H1 (cell line): ENCODE measurements around the gene E2F1. TPM values are rescaled to one million over a fixed set of nuclear protein-coding genes. Genes with fewer than 3 reads are reported as not detected.
A peak's percentile ranks its signal among the peaks of the same experiment; 100 is the strongest.

Source experiments
- CTCF ChIA-PET: fragments of 300-600 bp; sonication (Branson Sonifier 250); formaldehyde crosslinking; loops from one replicate; lab custom pipeline; 2021; ENCODE audit not compliant: partially characterized antibody; lab: Charles Lee
- POLR2A ChIA-PET: fragments of 300-600 bp; sonication (Branson Sonifier 250); formaldehyde crosslinking; loops from one replicate; lab custom pipeline; 2021; ENCODE audit warnings: inconsistent platforms; ENCODE audit not compliant: partially characterized antibody; lab: Charles Lee
- DNase-seq, 2 experiments: peaks; one replicate each; pipeline versions ENCODE4 v3.0.0 to v3.0.0-alpha.2; 2010 to 2022; ENCODE audit warnings: low spot score in 2 of 2, low read depth in 1 of 2, mixed read lengths in 1 of 2
- FAIRE-seq: peaks from 2 replicates; lab custom pipeline; 2011; peaks lifted over from hg19 to GRCh38; lab: Jason Lieb, UNC
- H2AFZ ChIP-seq: 2 replicates; pipeline ENCODE4 v1.8.1; 2012; ENCODE audit warnings: low read length, inconsistent platforms
- H2AK5ac ChIP-seq: 2 replicates; pipeline ENCODE4 v1.6.1; 2013; ENCODE audit warnings: low read depth, low read length
- H2BK120ac ChIP-seq: replicated peaks from 2 replicates; pipeline ENCODE3; 2013; ENCODE audit warnings: low read depth, low read length, inconsistent platforms
- H2BK12ac ChIP-seq: 2 replicates; pipeline ENCODE4 v1.6.1; 2013; ENCODE audit warnings: low read depth, low read length
- H2BK15ac ChIP-seq: 2 replicates; pipeline ENCODE4 v1.6.1; 2013; ENCODE audit warnings: low read length
- H2BK20ac ChIP-seq: 2 replicates; pipeline ENCODE4 v1.6.1; 2013; ENCODE audit warnings: low read length
- H2BK5ac ChIP-seq: 2 replicates; pipeline ENCODE4 v1.6.1; 2013; ENCODE audit warnings: low read depth, low read length
- H3K14ac ChIP-seq: 2 replicates; pipeline ENCODE4 v1.6.1; 2013; ENCODE audit warnings: inconsistent platforms; ENCODE audit not compliant: insufficient read length
- H3K18ac ChIP-seq: 2 replicates; pipeline ENCODE4 v1.6.1; 2013; ENCODE audit warnings: low read length; ENCODE audit errors: extremely low read depth
- H3K23ac ChIP-seq: 2 replicates; pipeline ENCODE4 v1.6.1; 2013; ENCODE audit warnings: inconsistent platforms; ENCODE audit not compliant: insufficient read length
- H3K23me2 ChIP-seq: 2 replicates; pipeline ENCODE4 v1.6.1; 2013; ENCODE audit warnings: low read depth, low read length
- H3K27ac ChIP-seq: 2 replicates; pipeline ENCODE4 v1.6.1; 2011; ENCODE audit warnings: low read depth, low read length, inconsistent platforms
- H3K27me3 ChIP-seq, 4 experiments: replicated peaks in 1 of 4; 1 replicate in 1 of 4; 2 replicates in 3 of 4; pipeline versions ENCODE4 v1.6.1 to v1.8.1; 2011 to 2013; ENCODE audit warnings: low read length in 3 of 4, mild to moderate bottlenecking in 3 of 4, inconsistent platforms in 2 of 4, mixed read lengths in 2 of 4, moderate library complexity in 1 of 4; ENCODE audit not compliant: control insufficient read depth in 3 of 4, insufficient read depth in 3 of 4; ENCODE audit errors: extremely low read depth in 1 of 4
- H3K36me3 ChIP-seq, 4 experiments: 2 replicates each; pipeline versions ENCODE4 v1.6.1 to v1.8.1; 2011 to 2013; ENCODE audit warnings: mild to moderate bottlenecking in 4 of 4, low read length in 3 of 4, moderate library complexity in 2 of 4, control low read depth in 1 of 4, inconsistent platforms in 1 of 4; ENCODE audit not compliant: insufficient read depth in 4 of 4, control insufficient read depth in 2 of 4
- H3K4ac ChIP-seq: replicated peaks from 2 replicates; pipeline ENCODE3; 2013; ENCODE audit warnings: low read length, low read depth, mixed read lengths, inconsistent platforms; ENCODE audit not compliant: insufficient read length
- H3K4me1 ChIP-seq, 4 experiments: replicated peaks in 1 of 4; 1 replicate in 1 of 4; 2 replicates in 3 of 4; pipeline versions ENCODE4 v1.6.1 to v1.8.1; 2011 to 2013; ENCODE audit warnings: low read length in 3 of 4, inconsistent platforms in 2 of 4, mixed read lengths in 1 of 4; ENCODE audit not compliant: insufficient read depth in 4 of 4, control insufficient read depth in 3 of 4
- H3K4me2 ChIP-seq, 2 experiments: 2 replicates each; pipeline versions ENCODE4 v1.6.1 to v1.8.1; 2011 to 2013; ENCODE audit warnings: low read depth in 2 of 2, low read length in 2 of 2, control low read depth in 1 of 2, inconsistent platforms in 1 of 2, mild to moderate bottlenecking in 1 of 2; ENCODE audit not compliant: insufficient read depth in 1 of 2
- H3K4me3 ChIP-seq, 4 experiments: fragments of 200-600, 300-600 bp in 1 of 4; sonication (generic), shearing (Covaris generic), sonication (Bioruptor Twin) in 1 of 4; 2 replicates each; pipeline versions ENCODE4 v1.5.1 to v1.8.1; 2011 to 2016; ENCODE audit warnings: low read length in 4 of 4, low read depth in 3 of 4, control low read depth in 2 of 4, inconsistent platforms in 2 of 4, mild to moderate bottlenecking in 2 of 4, mixed read lengths in 1 of 4, moderate library complexity in 1 of 4; ENCODE audit not compliant: insufficient read depth in 2 of 4; ENCODE audit errors: extremely low read depth in 1 of 4
- H3K56ac ChIP-seq: replicated peaks from 2 replicates; pipeline ENCODE3; 2013; ENCODE audit warnings: low read depth, mild to moderate bottlenecking, mixed read lengths, low read length, inconsistent platforms; ENCODE audit not compliant: insufficient read length
- H3K79me1 ChIP-seq: 2 replicates; pipeline ENCODE4 v1.6.1; 2013; ENCODE audit warnings: low read depth, low read length, control low read depth
- H3K79me2 ChIP-seq, 2 experiments: 2 replicates each; pipeline versions ENCODE4 v1.6.1 to v1.8.1; 2012 to 2013; ENCODE audit warnings: low read length in 2 of 2, mild to moderate bottlenecking in 2 of 2, inconsistent platforms in 1 of 2; ENCODE audit not compliant: insufficient read depth in 2 of 2, control insufficient read depth in 1 of 2
- H3K9ac ChIP-seq, 4 experiments: replicated peaks in 1 of 4; 1 replicate in 1 of 4; 2 replicates in 3 of 4; pipeline versions ENCODE4 v1.6.1 to v1.8.1; 2011 to 2013; ENCODE audit warnings: low read depth in 3 of 4, low read length in 3 of 4, control low read depth in 2 of 4, mild to moderate bottlenecking in 2 of 4, moderate library complexity in 2 of 4, inconsistent platforms in 1 of 4; ENCODE audit errors: extremely low read depth in 1 of 4
- H3K9me3 ChIP-seq, 2 experiments: 2 replicates each; pipeline versions ENCODE4 v1.6.1 to v1.8.1; 2012 to 2013; ENCODE audit warnings: mild to moderate bottlenecking in 2 of 2, moderate library complexity in 2 of 2, control low read depth in 1 of 2, inconsistent platforms in 1 of 2, low read depth in 1 of 2, low read length in 1 of 2, mixed read lengths in 1 of 2; ENCODE audit not compliant: insufficient read depth in 2 of 2
- H4K20me1 ChIP-seq, 2 experiments: replicated peaks in 1 of 2; 2 replicates each; pipeline versions ENCODE3 to v1.8.1; 2011 to 2013; ENCODE audit warnings: inconsistent platforms in 2 of 2, low read length in 2 of 2, mild to moderate bottlenecking in 1 of 2; ENCODE audit not compliant: insufficient read depth in 2 of 2, control insufficient read depth in 1 of 2
- H4K5ac ChIP-seq: 2 replicates; pipeline ENCODE4 v1.6.1; 2013; ENCODE audit warnings: low read length, low read depth, mixed read lengths, inconsistent platforms; ENCODE audit not compliant: insufficient read length
- H4K8ac ChIP-seq: 2 replicates; pipeline ENCODE4 v1.8.0; 2013; ENCODE audit warnings: mild to moderate bottlenecking, moderate library complexity, low read length, inconsistent platforms; ENCODE audit not compliant: insufficient read depth; ENCODE audit errors: extremely low read depth
- H4K91ac ChIP-seq: replicated peaks from 2 replicates; pipeline ENCODE3; 2013; ENCODE audit warnings: low read length, mixed read lengths, inconsistent platforms; ENCODE audit not compliant: insufficient read length
- BACH1 ChIP-seq: IDR thresholded peaks from 2 replicates; pipeline ENCODE4 v1.6.1; 2012; ENCODE audit warnings: low read length, improper control_type of control experiment
- EGR1 ChIP-seq: IDR thresholded peaks from 2 replicates; pipeline ENCODE4 v1.6.1; 2011; ENCODE audit warnings: low read depth, low read length, borderline replicate concordance
- EZH2 ChIP-seq: fragments of 200-600 bp; sonication (generic); IDR thresholded peaks from 2 replicates; pipeline ENCODE4 v1.7.1; 2012; ENCODE audit warnings: low read depth, mild to moderate bottlenecking, moderate library complexity, low read length, inconsistent platforms; ENCODE audit not compliant: severe bottlenecking
- GABPA ChIP-seq: IDR thresholded peaks from 2 replicates; pipeline ENCODE4 v1.6.1; 2011; ENCODE audit warnings: mild to moderate bottlenecking, low read length, moderate library complexity, borderline replicate concordance; ENCODE audit not compliant: insufficient read depth
- GTF2F1 ChIP-seq: IDR thresholded peaks from 2 replicates; pipeline ENCODE4 v1.6.1; 2012; ENCODE audit warnings: low read depth, low read length, improper control_type of control experiment, borderline replicate concordance
- KDM1A ChIP-seq: fragments of 200-600, 300-600 bp; sonication (generic); IDR thresholded peaks from 2 replicates; pipeline ENCODE4 v1.7.1; 2016; ENCODE audit warnings: mild to moderate bottlenecking, low read length, borderline replicate concordance
- KDM5A ChIP-seq: fragments of 200-600 bp; IDR thresholded peaks from 2 replicates; pipeline ENCODE4 v1.7.1; 2012; ENCODE audit warnings: mild to moderate bottlenecking, low read length, inconsistent platforms, mixed read lengths
- RBBP5 ChIP-seq: IDR thresholded peaks from 2 replicates; pipeline ENCODE4 v1.7.1; 2012; ENCODE audit warnings: low read depth, mild to moderate bottlenecking, inconsistent platforms, low read length, moderate library complexity, borderline replicate concordance
- RFX5 ChIP-seq: IDR thresholded peaks from 2 replicates; pipeline ENCODE4 v1.6.1; 2011; ENCODE audit warnings: low read depth, low read length, improper control_type of control experiment, borderline replicate concordance
- SIX5 ChIP-seq: IDR thresholded peaks from 2 replicates; pipeline ENCODE4 v1.6.1; 2011; ENCODE audit warnings: mild to moderate bottlenecking, low read depth, low read length
- USF2 ChIP-seq: IDR thresholded peaks from 2 replicates; pipeline ENCODE4 v1.6.1; 2011; ENCODE audit warnings: low read length, improper control_type of control experiment
- WGBS, 2 experiments: shearing (Covaris generic) in 1 of 2; methylation state at CpG; one replicate each; pipeline versions ENCODE4 v1.1.6 to v1.1.7; 2013 to 2015; ENCODE audit warnings: low lambda C conversion rate in 2 of 2, mixed read lengths in 2 of 2, inconsistent platforms in 1 of 2, low coverage in 1 of 2, missing lambda C conversion rate in 1 of 2; ENCODE audit not compliant: insufficient replicate concordance in 2 of 2, insufficient coverage in 1 of 2, insufficient read length in 1 of 2; ENCODE audit errors: extremely low coverage in 1 of 2, missing lambda C conversion rate in 1 of 2; 5-methylcytosine and 5-hydroxymethylcytosine counted together
- polyA plus RNA-seq, 7 experiments: library from polyadenylated mRNA; depleted of rRNA in 3 of 7; stranded (reverse) in 5 of 7; unstranded in 2 of 7; fragments of >200 nt in 5 of 7; fragments of 200-250 nt in 2 of 7; gene quantifications; 1 replicate in 5 of 7; 2 replicates in 1 of 7; 4 replicates in 1 of 7; pipeline versions ENCODE4 v1.2.1 to v1.2.3, GENCODE V29; 2011 to 2013; ENCODE audit warnings: missing spikeins in 2 of 7, mixed read lengths in 2 of 7
- total RNA-seq: library from RNA; stranded (reverse); fragmentation: NEBNext Ultra II Directional; extraction: Animal tissue kit (Norgen Biotek cat#: 25700); gene quantifications from 2 replicates; pipeline ENCODE4 v1.2.1, GENCODE V29; 2021

E2F1 gene
- total and polyA plus RNA-seq, 2 of the 8 experiments (the other 6 are each of a cell fraction or from before 2014, with no cell fraction given), result 33.4 to 35.8 TPM

GRCh38 chr20:33697129-33697528, 10.9 kb upstream of the E2F1 start:
- Histone ChIP-seq H3K56ac (no peak overlapping the region), H4K8ac (no peak overlapping the region), H3K4me3 (no peak overlapping the region), H3K27ac (no peak overlapping the region), H3K27me3 (0 out of 7 replicates have a peak, but pooled peaks cover 0 to under 1% (median 0%) of the 10 kb centered on the region in 4 experiments), H3K14ac (no peak overlapping the region), H3K9me3 (peaks cover 0 to 23% of the 10 kb centered on the region in 2 experiments; a peak in 2 of 4 replicates), H2AFZ (no peak overlapping the region), H3K23me2 (no peaks in the 10 kb centered on the region), H4K91ac (no peak overlapping the region), H2BK15ac (0 out of 2 replicates have a peak overlapping the region, but pooled peaks have one; percentile 19), H2AK5ac (no peak overlapping the region), H3K4me2 (no peak overlapping the region), H3K23ac (no peak overlapping the region), H3K79me2 (no peaks in the 10 kb centered on the region), H3K4me1 (peaks cover 0 to 16% (median 9%) of the 10 kb centered on the region in 4 experiments; a peak in 6 of 7 replicates), H2BK12ac (no peak overlapping the region), H3K18ac (no peak overlapping the region), H2BK20ac (no peak overlapping the region), H2BK120ac (no peak overlapping the region), H4K20me1 (no peaks in the 10 kb centered on the region), H3K36me3 (no peaks in the 10 kb centered on the region; a peak in 1 of 8 replicates), H4K5ac (no peak overlapping the region), H2BK5ac (no peak overlapping the region), H3K4ac (no peak overlapping the region), H3K79me1 (no peaks in the 10 kb centered on the region), H3K9ac (no peak overlapping the region)
- CTCF ChIA-PET, result interaction anchor here (0.6 to 0.7 kb wide), 2 partner anchors 29 to 180 kb away, joined by 3 read pairs; no protein-coding TSS in a partner anchor
- no peak for DNase-seq
- 87% methylated on average over 8 of the region's 8 CpGs; no CpG with 5 or more reads in 1 of the 2 experiments for WGBS, 2 experiments
- FAIRE-seq, result no peak
- POLR2A ChIA-PET, result interaction anchor here (0.6 to 3.0 kb wide), 3 partner anchors 10 to 22 kb away, joined by 3 to 11 read pairs (median 3); no protein-coding TSS in a partner anchor
- no peak for TF ChIP-seq RBBP5
- TF ChIP-seq USF2, result no peak
- TF ChIP-seq GTF2F1, result no peak
- no peak for TF ChIP-seq EGR1
- TF ChIP-seq EZH2, result no peak
- TF ChIP-seq KDM5A, result no peak
- no peak for TF ChIP-seq GABPA
- no peak for TF ChIP-seq BACH1
- TF ChIP-seq KDM1A, result no peak
- TF ChIP-seq SIX5, result no peak
- no peak for TF ChIP-seq RFX5
